K562 (cell line): ENCODE measurements around the gene NOL8. TPM values are rescaled to one million over a fixed set of nuclear protein-coding genes. Genes with fewer than 3 reads are reported as not detected.

Source experiments
- ARID2 ChIP-seq: fragments of 450-650 bp; IDR thresholded peaks from 2 replicates; pipeline ENCODE4 v1.6.1; 2017; ENCODE audit warnings: antibody characterized with exemption, mild to moderate bottlenecking
- CREB1 ChIP-seq, 2 experiments: sonication (generic) in 1 of 2; formaldehyde crosslinking in 1 of 2; IDR thresholded peaks; 2 replicates each; pipeline versions ENCODE4 v1.6.1 to v1.8.0; 2012 to 2022; ENCODE audit warnings: inconsistent platforms in 1 of 2, mild to moderate bottlenecking in 1 of 2, missing genetic modification reagents in 1 of 2, moderate library complexity in 1 of 2
- CXXC5 ChIP-seq: fragments of 250-450 bp; sonication (Bioruptor Pico); IDR thresholded peaks from 2 replicates; pipeline ENCODE4 v1.8.0; 2022; ENCODE audit warnings: inconsistent platforms, mild to moderate bottlenecking, moderate library complexity
- DEAF1 ChIP-seq: fragments of 450-650 bp; formaldehyde crosslinking; IDR thresholded peaks from 2 replicates; pipeline ENCODE4 v1.4.0; 2020; ENCODE audit warnings: mild to moderate bottlenecking, moderate library complexity
- EP400 ChIP-seq: fragments of 450-650 bp; IDR thresholded peaks from 2 replicates; pipeline ENCODE4 v1.6.1; 2017; ENCODE audit warnings: antibody characterized with exemption, mild to moderate bottlenecking, moderate library complexity
- FOXP1 ChIP-seq: sonication (generic); formaldehyde crosslinking; IDR thresholded peaks from 2 replicates; pipeline ENCODE4 v1.8.0; 2022; ENCODE audit warnings: mild to moderate bottlenecking, missing genetic modification reagents
- HDAC3 ChIP-seq: fragments of 450-650 bp; IDR thresholded peaks from 2 replicates; pipeline ENCODE4 v1.6.1; 2018; ENCODE audit warnings: borderline replicate concordance, mild to moderate bottlenecking, moderate library complexity; ENCODE audit not compliant: partially characterized antibody
- JUN ChIP-seq, 2 experiments: sonication (generic) in 1 of 2; formaldehyde crosslinking in 1 of 2; IDR thresholded peaks; 2 replicates each; pipeline versions ENCODE4 v1.6.1 to v1.8.0; 2012 to 2022; ENCODE audit warnings: borderline replicate concordance in 2 of 2, mild to moderate bottlenecking in 2 of 2, improper control_type of control experiment in 1 of 2, low read depth in 1 of 2, low read length in 1 of 2, missing genetic modification reagents in 1 of 2
- MYBL2 ChIP-seq, 2 experiments: fragments of 450-650 bp in 1 of 2; sonication (generic) in 1 of 2; formaldehyde crosslinking in 1 of 2; IDR thresholded peaks; 2 replicates each; pipeline versions ENCODE4 v1.6.1 to v1.8.1; 2017 to 2022; ENCODE audit warnings: borderline replicate concordance in 1 of 2, inconsistent platforms in 1 of 2, low read depth in 1 of 2, mild to moderate bottlenecking in 1 of 2, missing genetic modification reagents in 1 of 2, moderate library complexity in 1 of 2
- NRF1 ChIP-seq, 2 experiments: fragments of 450-650 bp; IDR thresholded peaks in 1 of 2; conservative IDR thresholded peaks in 1 of 2; 2 replicates each; pipeline ENCODE4 v1.6.1; 2014; ENCODE audit warnings: mild to moderate bottlenecking in 2 of 2
- NUFIP1 ChIP-seq: fragments of 450-650 bp; IDR thresholded peaks from 2 replicates; pipeline ENCODE4 v1.6.1; 2018; ENCODE audit not compliant: partially characterized antibody
- RBFOX2 ChIP-seq: fragments of 200-400 bp; formaldehyde crosslinking; IDR thresholded peaks from 2 replicates; pipeline ENCODE4 v1.6.1; 2017; ENCODE audit warnings: low read depth, mild to moderate bottlenecking, low read length, moderate library complexity
- SAFB ChIP-seq: fragments of 200-400 bp; formaldehyde crosslinking; IDR thresholded peaks from 2 replicates; pipeline ENCODE4 v1.6.1; 2017; ENCODE audit warnings: low read depth, low read length, borderline replicate concordance
- SIN3A ChIP-seq, 2 experiments: fragments of 150-350 bp in 1 of 2; IDR thresholded peaks; 2 replicates each; pipeline ENCODE4 v1.6.1; 2011 to 2016; ENCODE audit warnings: borderline replicate concordance in 2 of 2, low read depth in 2 of 2, low read length in 2 of 2, mild to moderate bottlenecking in 2 of 2, moderate library complexity in 2 of 2; ENCODE audit not compliant: control insufficient read depth in 1 of 2
- SOX6 ChIP-seq: fragments of 450-650 bp; IDR thresholded peaks from 2 replicates; pipeline ENCODE4 v1.6.1; 2014; ENCODE audit warnings: mild to moderate bottlenecking
- ZNF41 ChIP-seq: fragments of 250-450 bp; sonication (Bioruptor Pico); conservative IDR thresholded peaks from 2 replicates; pipeline ENCODE4 v1.4.0; 2020; ENCODE audit warnings: mild to moderate bottlenecking
- ZNF436 ChIP-seq: fragments of 250-450, 450-650 bp; sonication (Bioruptor Pico); formaldehyde crosslinking; IDR thresholded peaks from 2 replicates; pipeline ENCODE4 v1.7.0; 2020; ENCODE audit warnings: mild to moderate bottlenecking
- polyA plus RNA-seq, 8 experiments: library from polyadenylated mRNA; depleted of rRNA in 4 of 8; stranded (reverse) in 5 of 8; unstranded in 3 of 8; fragments of >200 nt; fragmentation: Nextera tagmentation in 2 of 8; fragmentation: Illumina TruSeq in 1 of 8; extraction: Ambion mirVana in 2 of 8; extraction: Trizol in 1 of 8; gene quantifications; 2 replicates each; pipeline versions ENCODE4 v1.2.1 to v1.2.3, GENCODE V29; 2011 to 2014; ENCODE audit warnings: inconsistent platforms in 1 of 8, missing spikeins in 1 of 8
- total RNA-seq, 7 experiments: library from RNA; depleted of rRNA in 6 of 7; stranded (reverse); fragments of >200 nt in 6 of 7; fragmentation: Illumina TruSeq in 2 of 7; extraction: Trizol in 2 of 7; gene quantifications; 2 replicates each; pipeline versions ENCODE4 v1.2.1 to v1.2.3, GENCODE V29; 2011 to 2021; ENCODE audit warnings: low replicate concordance in 1 of 7
- TF ChIP-seq, protein P1 (sequence below), 3 experiments: IDR thresholded peaks in 2 of 3; conservative IDR thresholded peaks in 1 of 3; 2 replicates each; pipeline ENCODE4 v1.5.1; 2011 to 2012; ENCODE audit warnings: low read length in 3 of 3, mild to moderate bottlenecking in 3 of 3, control low read depth in 2 of 3, improper control_type of control experiment in 1 of 3, inconsistent platforms in 1 of 3, low read depth in 1 of 3, mixed read lengths in 1 of 3, moderate library complexity in 1 of 3; ENCODE audit not compliant: insufficient read depth in 2 of 3
- TF ChIP-seq, protein P2 (sequence below): sonication (generic); formaldehyde crosslinking; IDR thresholded peaks from 2 replicates; pipeline ENCODE4 v1.5.0; 2020; ENCODE audit warnings: missing genetic modification reagents
- TF ChIP-seq, protein P3 (sequence below): fragments of 450-650 bp; IDR thresholded peaks from 2 replicates; pipeline ENCODE4 v1.6.1; 2016; ENCODE audit warnings: missing biosample characterization, missing genetic modification characterization

Gene NOL8
- total and polyA plus RNA-seq, 9 of the 15 experiments (the other 6 are each of a cell fraction or from before 2014, with no cell fraction given), result 51.3 to 91.5 (median 58.7) TPM

DNA sequence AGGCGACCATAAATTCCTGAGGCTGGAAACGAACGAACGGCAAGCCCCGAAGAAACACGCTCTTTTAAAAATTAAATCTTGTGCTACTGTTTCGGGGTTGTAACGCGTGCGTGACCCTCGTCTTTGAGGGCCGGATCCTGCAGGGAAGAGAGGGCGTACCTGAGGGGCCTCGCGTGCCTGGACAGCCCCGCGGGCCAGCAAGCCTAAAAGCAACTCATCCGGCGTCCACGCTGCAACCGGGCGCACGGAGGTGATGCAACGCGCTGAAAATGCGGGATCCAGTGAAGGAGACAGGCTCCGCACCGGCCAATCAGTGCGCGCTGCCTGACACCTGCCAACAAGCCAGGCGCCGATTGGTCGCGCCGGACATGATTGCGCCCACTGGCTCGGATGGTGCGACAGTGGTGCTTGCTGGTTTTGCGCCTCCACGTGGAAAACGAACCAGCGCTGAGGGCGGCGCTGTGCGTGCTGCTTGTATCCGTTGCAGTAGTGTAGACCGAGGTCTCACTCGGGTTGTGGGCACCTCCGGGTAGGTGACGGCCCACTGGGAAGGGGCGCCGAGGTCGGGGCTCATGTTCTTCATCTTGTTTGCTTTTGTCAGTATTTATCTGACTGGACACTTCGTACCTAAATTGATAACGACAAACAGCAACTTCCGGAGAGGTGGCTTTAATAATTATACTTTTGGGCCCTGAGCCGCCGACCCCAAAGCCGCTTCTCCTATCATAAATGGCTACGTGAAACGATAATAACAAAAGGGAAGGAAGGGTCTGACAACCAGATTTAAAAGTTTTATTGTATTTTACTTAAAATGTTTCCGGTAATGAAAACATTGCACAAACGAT, 31.5 kb downstream of the NOL8 start, which contains the start of gene IARS1 (continued):
- TF ChIP-seq, protein P1, sequence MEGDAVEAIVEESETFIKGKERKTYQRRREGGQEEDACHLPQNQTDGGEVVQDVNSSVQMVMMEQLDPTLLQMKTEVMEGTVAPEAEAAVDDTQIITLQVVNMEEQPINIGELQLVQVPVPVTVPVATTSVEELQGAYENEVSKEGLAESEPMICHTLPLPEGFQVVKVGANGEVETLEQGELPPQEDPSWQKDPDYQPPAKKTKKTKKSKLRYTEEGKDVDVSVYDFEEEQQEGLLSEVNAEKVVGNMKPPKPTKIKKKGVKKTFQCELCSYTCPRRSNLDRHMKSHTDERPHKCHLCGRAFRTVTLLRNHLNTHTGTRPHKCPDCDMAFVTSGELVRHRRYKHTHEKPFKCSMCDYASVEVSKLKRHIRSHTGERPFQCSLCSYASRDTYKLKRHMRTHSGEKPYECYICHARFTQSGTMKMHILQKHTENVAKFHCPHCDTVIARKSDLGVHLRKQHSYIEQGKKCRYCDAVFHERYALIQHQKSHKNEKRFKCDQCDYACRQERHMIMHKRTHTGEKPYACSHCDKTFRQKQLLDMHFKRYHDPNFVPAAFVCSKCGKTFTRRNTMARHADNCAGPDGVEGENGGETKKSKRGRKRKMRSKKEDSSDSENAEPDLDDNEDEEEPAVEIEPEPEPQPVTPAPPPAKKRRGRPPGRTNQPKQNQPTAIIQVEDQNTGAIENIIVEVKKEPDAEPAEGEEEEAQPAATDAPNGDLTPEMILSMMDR (IDR thresholded peaks at IDR 0.05 in 2 of 3, conservative IDR thresholded peaks at IDR 0.05 in 1 of 3; ENCODE audit: insufficient read depth in 2 of 3, low read depth in 1 of 3, low read length in 3 of 3), result peak; percentile 53 to 60 (median 55)
- TF ChIP-seq SOX6, result peak; percentile 68
- peak; percentile 84; the same call in 1 of the 2 replicates for TF ChIP-seq JUN (IDR thresholded peaks at IDR 0.05; ENCODE audit: borderline replicate concordance, low read depth, low read length)
- TF ChIP-seq JUN (CRISPR knock-in tag; IDR thresholded peaks at IDR 0.05; ENCODE audit: borderline replicate concordance), result no peak
- TF ChIP-seq CXXC5 (CRISPR knock-in tag), result peak; percentile 91
- TF ChIP-seq SAFB, result peak; percentile 62; the same call in 1 of the 2 replicates
- peak; percentile 38; the same call in 1 of the 2 replicates for TF ChIP-seq ARID2
- peak; percentile 19; the same call in 1 of the 2 replicates for TF ChIP-seq FOXP1 (CRISPR knock-in tag)
- peak; percentile 100 for TF ChIP-seq EP400
- TF ChIP-seq, protein P2, sequence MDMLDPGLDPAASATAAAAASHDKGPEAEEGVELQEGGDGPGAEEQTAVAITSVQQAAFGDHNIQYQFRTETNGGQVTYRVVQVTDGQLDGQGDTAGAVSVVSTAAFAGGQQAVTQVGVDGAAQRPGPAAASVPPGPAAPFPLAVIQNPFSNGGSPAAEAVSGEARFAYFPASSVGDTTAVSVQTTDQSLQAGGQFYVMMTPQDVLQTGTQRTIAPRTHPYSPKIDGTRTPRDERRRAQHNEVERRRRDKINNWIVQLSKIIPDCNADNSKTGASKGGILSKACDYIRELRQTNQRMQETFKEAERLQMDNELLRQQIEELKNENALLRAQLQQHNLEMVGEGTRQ, result no peak
- peak; percentile 97 for TF ChIP-seq RBFOX2
- peak; percentile 89 to 92 for TF ChIP-seq SIN3A (IDR thresholded peaks at IDR 0.05; ENCODE audit: borderline replicate concordance in 2 of 2, control insufficient read depth in 1 of 2, low read depth in 2 of 2, low read length in 2 of 2)
- TF ChIP-seq, protein P3, sequence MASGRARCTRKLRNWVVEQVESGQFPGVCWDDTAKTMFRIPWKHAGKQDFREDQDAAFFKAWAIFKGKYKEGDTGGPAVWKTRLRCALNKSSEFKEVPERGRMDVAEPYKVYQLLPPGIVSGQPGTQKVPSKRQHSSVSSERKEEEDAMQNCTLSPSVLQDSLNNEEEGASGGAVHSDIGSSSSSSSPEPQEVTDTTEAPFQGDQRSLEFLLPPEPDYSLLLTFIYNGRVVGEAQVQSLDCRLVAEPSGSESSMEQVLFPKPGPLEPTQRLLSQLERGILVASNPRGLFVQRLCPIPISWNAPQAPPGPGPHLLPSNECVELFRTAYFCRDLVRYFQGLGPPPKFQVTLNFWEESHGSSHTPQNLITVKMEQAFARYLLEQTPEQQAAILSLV (tag), result peak; percentile 94
- no peak for TF ChIP-seq NUFIP1
- TF ChIP-seq NRF1 (conservative IDR thresholded peaks at IDR 0.05 in 1 of 2, IDR thresholded peaks at IDR 0.05 in 1 of 2), result peak; percentile 56 to 70
- TF ChIP-seq MYBL2 (IDR thresholded peaks at IDR 0.05; ENCODE audit: low read depth), result peak; percentile 60; the same call in 1 of the 2 replicates
- TF ChIP-seq MYBL2 (CRISPR knock-in tag; IDR thresholded peaks at IDR 0.05; ENCODE audit: borderline replicate concordance), result no peak
- TF ChIP-seq HDAC3, result peak; percentile 23
- 0 out of 2 replicates have a peak, but pooled peaks have one; percentile 18 for TF ChIP-seq ZNF41 (CRISPR knock-in tag)
- TF ChIP-seq ZNF436 (CRISPR knock-in tag), result no peak
- peak; percentile 95 for TF ChIP-seq CREB1 (IDR thresholded peaks at IDR 0.05)
- TF ChIP-seq CREB1 (CRISPR knock-in tag; IDR thresholded peaks at IDR 0.05), result peak; percentile 93
- peak; percentile 8; the same call in 1 of the 2 replicates for TF ChIP-seq DEAF1
